Erythroblast (primary cell): ENCODE data around the gene RALGDS.

ENCODE experiments used
- DNase-seq, 2 experiments: peaks; one replicate each; lab custom pipeline; 2025; lab: John Stamatoyannopoulos, UW
- GATA1 ChIP-seq: IDR thresholded peaks from 2 replicates; pipeline ENCODE4 v1.6.1; 2011; ENCODE audit warnings: low read depth, mild to moderate bottlenecking, control low read depth, low read length, moderate library complexity
- POLR2A ChIP-seq: IDR thresholded peaks from 2 replicates; pipeline ENCODE4 v1.6.1; 2011; ENCODE audit warnings: mild to moderate bottlenecking, low read length

The RALGDS gene

GRCh38 chr9:133160742-133161546 is 39.9 kb upstream of the RALGDS start:
- TF ChIP-seq POLR2A (no peak), GATA1 (peak; percentile 41)
- peak; percentile 92 to 97 for DNase-seq

GRCh38 chr9:133158695-133159094 is 37.7 kb upstream of the RALGDS start:
- no peak for DNase-seq

GRCh38 chr9:133155156-133155555 is 34.1 kb upstream of the RALGDS start:
- no peak for DNase-seq
- no peak for TF ChIP-seq POLR2A
- TF ChIP-seq GATA1, result no peak

More at GRCh38 chr9:133158695-133159094, 37.7 kb upstream of the RALGDS start:
- TF ChIP-seq GATA1, result no peak
- TF ChIP-seq POLR2A, result no peak

GRCh38 chr9:133154097-133154989 is 33.3 kb upstream of the RALGDS start:
- DNase-seq, result no peak
- TF ChIP-seq POLR2A, result peak; percentile 26
- TF ChIP-seq GATA1, result no peak

- TF ChIP-seq GATA1 (no peak), POLR2A (peak; percentile 59)
- DNase-seq, result no peak
Observed at GRCh38 chr9:133153227-133154096, 32.4 kb upstream of the RALGDS start.

- no peak for TF ChIP-seq GATA1
- peak; percentile 40 for TF ChIP-seq POLR2A
- DNase-seq, result no peak
Observed at GRCh38 chr9:133151601-133152525, 30.8 kb upstream of the RALGDS start.

GRCh38 chr9:133151041-133151440 is 30.0 kb upstream of the RALGDS start:
- TF ChIP-seq POLR2A, result peak; percentile 41
- no peak for TF ChIP-seq GATA1
- DNase-seq, result no peak

GRCh38 chr9:133149130-133150015 is 28.3 kb upstream of the RALGDS start:
- peak; percentile 97 to 98 for DNase-seq
- TF ChIP-seq GATA1 (no peak), POLR2A (peak; percentile 89)

- peak; percentile 79 to 82 for DNase-seq
- TF ChIP-seq GATA1 (no peak), POLR2A (peak; percentile 82)
Observed at GRCh38 chr9:133148199-133149129, 27.4 kb upstream of the RALGDS start.
